HG02588 (cell line): ENCODE data around the gene MCM8.

ENCODE experiments used
- ATAC-seq: cut with Tn5 transposase; IDR thresholded peaks from one replicate; pipeline ENCODE4 v1.9.1; 2021; ENCODE audit warnings: mild to moderate bottlenecking, moderate library complexity; ENCODE audit not compliant: unreplicated experiment

Gene MCM8

GRCh38 chr20:5950271-5951031 is at the start of gene MCM8, which contains the start of gene TRMT6:
Gene MCM8, plus strand, starts transcription at chr20:5950652. Its CDS starts 1,364 bp downstream, at chr20:5952016.
Gene TRMT6, minus strand, starts transcription at chr20:5950533. Its CDS starts 128 bp downstream, at chr20:5950405.
- peak; percentile 99 for ATAC-seq

- no peak for ATAC-seq
These were observed 49.5 kb upstream of the MCM8 start for GRCh38 chr20:5900908-5901307.

- no peak for ATAC-seq
These were observed 41.5 kb upstream of the MCM8 start for GRCh38 chr20:5908981-5909380.

DNA sequence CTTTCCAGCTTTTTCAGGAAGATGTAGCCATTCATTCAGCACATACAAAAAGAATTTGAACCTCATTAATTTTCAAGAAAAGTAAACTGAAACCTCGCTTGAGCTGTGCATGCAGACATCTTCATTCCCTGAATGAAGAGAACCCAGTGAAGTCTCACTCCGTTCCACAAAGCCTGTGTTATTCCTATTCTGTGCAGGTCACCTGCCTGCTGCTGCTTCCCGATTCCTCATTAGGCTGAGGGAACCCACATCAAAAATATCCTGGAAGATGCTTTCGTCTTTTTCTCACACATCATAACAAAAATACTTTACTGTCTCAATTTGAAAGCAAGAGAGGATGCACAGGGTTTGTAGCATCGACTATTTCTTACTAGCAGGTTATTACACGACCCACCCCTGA is 40.3 kb upstream of the MCM8 start:
- ATAC-seq, result no peak

DNA sequence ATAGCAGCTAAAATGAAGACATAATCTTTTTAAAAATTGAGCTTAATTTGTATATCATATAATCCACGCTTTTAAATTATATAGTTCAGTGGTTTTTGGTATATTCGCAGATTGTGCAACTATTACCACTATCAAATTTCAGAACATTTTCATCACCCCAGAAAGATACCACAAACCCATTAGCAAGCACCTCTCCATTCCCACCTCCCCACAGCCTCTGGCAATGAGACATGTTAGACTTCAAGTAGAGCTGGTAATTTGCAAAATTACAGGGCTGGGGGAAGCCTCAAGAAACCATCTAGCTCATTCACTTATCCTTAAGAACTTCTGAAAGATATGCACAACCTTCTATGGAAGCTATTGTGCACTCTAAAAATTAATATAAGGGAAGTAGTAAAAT is 37.3 kb upstream of the MCM8 start:
- no peak for ATAC-seq

- ATAC-seq, result no peak
These were observed 35.6 kb upstream of the MCM8 start for GRCh38 chr20:5914859-5915258.

- no peak for ATAC-seq
These were observed 31.4 kb upstream of the MCM8 start for GRCh38 chr20:5918856-5919625.

GRCh38 chr20:5919626-5920544 is 30.6 kb upstream of the MCM8 start:
- no peak for ATAC-seq

DNA sequence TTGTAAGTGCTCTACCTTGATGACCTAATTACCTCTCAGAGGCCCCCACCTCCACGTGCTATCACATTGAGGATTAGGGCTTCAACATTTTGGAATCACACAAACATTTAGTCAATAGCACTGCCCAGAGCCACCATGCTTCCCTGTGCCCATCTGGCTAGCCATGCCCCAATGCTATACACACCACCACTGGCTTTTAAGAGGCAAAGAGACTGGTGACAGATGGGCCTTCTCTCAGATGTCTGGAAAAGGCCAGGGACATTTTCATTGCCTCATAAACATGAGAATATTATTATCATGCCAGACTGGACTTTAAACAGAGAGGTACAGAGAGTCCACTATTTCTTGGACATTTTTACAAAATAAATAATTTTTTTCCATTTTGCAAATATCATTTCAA is 29.9 kb upstream of the MCM8 start:
- ATAC-seq, result no peak

DNA sequence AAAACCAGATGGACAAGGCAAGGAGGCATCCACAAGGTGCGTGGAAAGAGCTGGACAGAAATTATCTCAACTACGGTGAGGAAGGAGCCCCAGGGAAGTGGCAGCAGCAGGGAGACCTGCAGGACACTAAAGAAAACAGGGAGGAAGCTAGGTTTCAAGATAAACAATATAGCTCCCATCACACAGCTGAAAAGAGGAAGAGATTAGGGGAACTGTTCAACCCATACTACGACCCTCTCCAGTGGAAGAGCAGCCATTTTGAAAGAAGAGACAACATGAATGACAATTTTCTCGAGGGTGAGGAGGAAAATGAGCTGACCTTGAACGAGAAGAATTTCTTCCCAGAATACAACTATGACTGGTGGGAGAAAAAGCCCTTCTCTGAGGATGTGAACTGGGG is 27.0 kb upstream of the MCM8 start:
- no peak for ATAC-seq

DNA sequence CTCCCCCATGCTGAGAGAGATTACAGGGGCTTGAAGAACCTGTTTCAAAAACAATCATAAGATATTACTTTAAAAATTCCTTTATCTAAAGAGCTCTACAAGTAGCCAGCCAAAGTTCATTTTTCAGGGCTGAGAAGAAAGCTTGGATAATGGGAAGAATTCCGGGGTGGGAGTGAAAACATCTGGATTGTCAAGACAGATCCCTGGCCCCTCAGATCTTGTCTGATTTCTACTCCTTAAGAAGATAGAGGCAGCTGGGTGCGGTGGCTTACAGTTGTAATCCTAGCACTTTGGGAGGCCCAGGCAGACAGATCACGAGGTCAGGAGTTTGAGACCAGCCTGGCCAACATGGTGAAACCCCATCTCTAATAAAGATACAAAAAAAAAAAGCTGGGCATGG is 24.9 kb upstream of the MCM8 start:
- no peak for ATAC-seq

GRCh38 chr20:5927749-5928462 is 22.5 kb upstream of the MCM8 start:
- no peak for ATAC-seq

GRCh38 chr20:5928836-5929715 is 21.4 kb upstream of the MCM8 start:
- ATAC-seq, result no peak

- no peak for ATAC-seq
These were observed 19.0 kb upstream of the MCM8 start for GRCh38 chr20:5931411-5931810.

- ATAC-seq, result no peak
These were observed 17.7 kb upstream of the MCM8 start for GRCh38 chr20:5932796-5933195.

DNA sequence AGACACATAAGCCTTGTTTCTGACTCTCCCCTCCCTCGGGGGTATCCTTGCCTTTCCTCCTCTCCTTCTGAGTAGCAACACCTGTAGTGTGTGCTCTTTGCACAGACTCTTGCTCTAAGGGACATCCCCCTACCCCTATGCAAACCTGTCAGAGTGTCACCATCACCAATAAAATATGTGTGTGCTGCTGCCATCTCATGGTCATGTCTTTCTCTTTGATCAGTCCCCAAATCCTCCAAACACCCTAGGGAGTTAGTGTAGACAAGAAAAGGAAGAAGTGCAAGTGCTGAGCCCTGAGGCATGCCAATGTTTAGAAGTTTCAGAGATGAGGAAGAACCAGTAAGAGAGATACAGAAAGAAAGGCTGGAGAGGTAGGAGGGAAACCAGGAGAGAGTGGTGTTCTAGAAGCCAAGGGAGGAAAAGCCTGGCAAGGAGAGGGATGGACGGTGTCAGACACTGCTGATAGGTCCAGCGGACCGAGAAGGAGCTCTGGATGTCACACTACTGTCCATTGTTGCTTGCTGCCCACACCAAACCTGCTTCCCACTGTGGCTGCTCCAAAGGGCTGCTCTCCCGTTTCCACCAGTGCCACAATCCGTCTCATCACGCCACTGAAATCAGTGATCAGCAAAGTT is 16.5 kb upstream of the MCM8 start:
- ATAC-seq, result no peak

DNA sequence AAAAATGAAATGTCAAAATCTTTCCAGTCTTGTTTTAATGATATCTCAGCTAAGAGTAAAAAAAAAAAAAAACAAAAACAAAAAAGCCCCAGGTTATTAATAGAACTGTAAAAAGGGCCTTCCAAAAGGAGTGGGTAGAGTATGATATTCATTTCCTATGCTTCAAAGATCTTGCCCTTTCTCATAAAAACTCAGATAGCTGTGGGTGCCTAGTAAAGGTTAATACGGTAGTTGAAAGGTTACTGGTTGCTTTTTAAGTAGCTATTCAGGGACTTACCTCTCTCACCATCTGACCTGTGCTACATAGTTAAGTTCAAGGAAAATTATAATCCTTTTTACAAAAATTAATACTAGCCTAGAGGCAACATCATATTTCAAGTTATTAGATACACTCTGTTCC is 15.1 kb upstream of the MCM8 start:
- no peak for ATAC-seq

- no peak for ATAC-seq
These were observed 14.2 kb upstream of the MCM8 start for GRCh38 chr20:5936238-5936637.

DNA sequence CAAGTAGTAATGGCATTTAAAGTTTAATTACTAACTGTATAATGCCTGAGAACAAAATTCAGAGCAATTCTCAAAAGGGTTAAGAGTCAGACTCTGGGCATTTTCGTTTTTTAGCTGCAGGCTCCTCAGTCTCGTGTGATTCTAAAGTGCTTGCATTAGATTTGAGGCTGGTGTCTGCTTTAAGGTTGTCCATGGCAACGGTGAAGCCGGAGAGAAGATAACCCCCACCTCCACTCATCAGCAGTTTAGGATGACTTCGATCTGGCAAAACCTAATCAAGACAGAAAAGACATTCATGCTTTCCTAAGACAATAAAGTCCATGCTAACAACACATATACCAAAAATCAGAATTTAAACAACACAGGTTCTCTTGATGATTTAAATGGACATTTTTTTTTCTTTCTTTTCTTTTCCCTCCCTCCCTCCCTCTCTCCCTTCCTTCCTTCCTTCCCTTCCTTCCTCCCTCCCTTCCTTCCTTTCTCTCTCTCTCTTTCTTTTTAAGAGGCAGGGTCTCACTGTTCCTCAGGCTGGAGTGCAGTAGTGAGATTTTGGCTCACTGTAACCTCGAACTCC is 11.9 kb upstream of the MCM8 start:
- no peak for ATAC-seq
